K562 (cell line): ENCODE data around the gene FOSL1. TPM values are rescaled to one million over a fixed set of nuclear protein-coding genes. Genes with fewer than 3 reads are reported as not detected.

Experiments used
- BRD4 ChIP-seq: fragments of 200-600 bp; sonication (generic); IDR thresholded peaks from 2 replicates; pipeline ENCODE4 v1.6.1; 2017; ENCODE audit warnings: inconsistent platforms
- CBX2 ChIP-seq: fragments of 200-600 bp; sonication (generic); IDR thresholded peaks from one replicate; pipeline ENCODE4 v1.6.1; 2012; ENCODE audit warnings: mild to moderate bottlenecking, low read length, inconsistent platforms; ENCODE audit not compliant: insufficient read depth, poor library complexity, severe bottlenecking
- CEBPG ChIP-seq, 3 experiments: fragments of 200-800 bp in 1 of 3; sonication (Bioruptor generic) in 1 of 3; sonication (generic) in 1 of 3; formaldehyde crosslinking in 1 of 3; IDR thresholded peaks in 2 of 3; conservative IDR thresholded peaks in 1 of 3; 2 replicates each; pipeline versions ENCODE4 v1.6.1 to v1.8.0; 2016 to 2022; ENCODE audit warnings: missing compliant biosample characterization in 2 of 3, missing genetic modification characterization in 2 of 3, mild to moderate bottlenecking in 1 of 3, missing genetic modification reagents in 1 of 3
- CREBBP ChIP-seq: IDR thresholded peaks from one replicate; pipeline ENCODE4 v1.6.1; 2012; ENCODE audit warnings: low read depth, mild to moderate bottlenecking, control low read depth, inconsistent platforms, low read length
- DEAF1 ChIP-seq: fragments of 450-650 bp; formaldehyde crosslinking; IDR thresholded peaks from 2 replicates; pipeline ENCODE4 v1.4.0; 2020; ENCODE audit warnings: mild to moderate bottlenecking, moderate library complexity
- HBP1 ChIP-seq: fragments of 450-650 bp; formaldehyde crosslinking; IDR thresholded peaks from 2 replicates; pipeline ENCODE4 v1.4.0; 2022; ENCODE audit warnings: missing genetic modification characterization
- JUN ChIP-seq, 2 experiments: sonication (generic) in 1 of 2; formaldehyde crosslinking in 1 of 2; IDR thresholded peaks; 2 replicates each; pipeline versions ENCODE4 v1.6.1 to v1.8.0; 2012 to 2022; ENCODE audit warnings: borderline replicate concordance in 2 of 2, mild to moderate bottlenecking in 2 of 2, improper control_type of control experiment in 1 of 2, low read depth in 1 of 2, low read length in 1 of 2, missing genetic modification reagents in 1 of 2
- MNT ChIP-seq, 2 experiments: fragments of 450-650 bp; conservative IDR thresholded peaks; 2 replicates each; pipeline ENCODE4 v1.6.1; 2017; ENCODE audit warnings: mild to moderate bottlenecking in 2 of 2, moderate library complexity in 2 of 2
- NELFE ChIP-seq: IDR thresholded peaks from 2 replicates; pipeline ENCODE4 v1.6.1; 2011; ENCODE audit warnings: mild to moderate bottlenecking; ENCODE audit not compliant: insufficient read depth, insufficient read length
- NR0B1 ChIP-seq: fragments of 450-650 bp; IDR thresholded peaks from one replicate; pipeline ENCODE4 v1.6.1; 2018; ENCODE audit warnings: mild to moderate bottlenecking, moderate library complexity; ENCODE audit not compliant: partially characterized antibody
- OTX1 ChIP-seq: fragments of 450-650 bp; formaldehyde crosslinking; IDR thresholded peaks from 2 replicates; pipeline ENCODE4 v1.4.0; 2022; ENCODE audit warnings: mild to moderate bottlenecking
- RBM34 ChIP-seq: fragments of 200-400 bp; formaldehyde crosslinking; IDR thresholded peaks from 2 replicates; pipeline ENCODE4 v1.6.1; 2018; ENCODE audit warnings: low read length, borderline replicate concordance; ENCODE audit not compliant: insufficient read depth
- SMAD2 ChIP-seq: fragments of 150-350 bp; IDR thresholded peaks from 2 replicates; pipeline ENCODE4 v1.6.1; 2014; ENCODE audit warnings: low read depth, mild to moderate bottlenecking, low read length
- THRB ChIP-seq: fragments of 450-650 bp; formaldehyde crosslinking; conservative IDR thresholded peaks from 2 replicates; pipeline ENCODE4 v1.4.0; 2022; ENCODE audit warnings: mild to moderate bottlenecking, missing genetic modification characterization
- ZNF175 ChIP-seq: fragments of 200-800 bp; sonication (Bioruptor generic); IDR thresholded peaks from 2 replicates; pipeline ENCODE4 v1.6.1; 2016; ENCODE audit warnings: low read depth, mild to moderate bottlenecking, missing genetic modification characterization, missing compliant biosample characterization
- ZNF316 ChIP-seq: fragments of 450-650 bp; IDR thresholded peaks from 2 replicates; pipeline ENCODE4 v1.6.1; 2016
- ZNF79 ChIP-seq: fragments of 250-450 bp; sonication (Bioruptor Pico); IDR thresholded peaks from 2 replicates; pipeline ENCODE4 v1.4.0; 2020; ENCODE audit warnings: low read depth, mild to moderate bottlenecking, moderate library complexity
- polyA plus RNA-seq, 8 experiments: library from polyadenylated mRNA; depleted of rRNA in 4 of 8; stranded (reverse) in 5 of 8; unstranded in 3 of 8; fragments of >200 nt; fragmentation: Nextera tagmentation in 2 of 8; fragmentation: Illumina TruSeq in 1 of 8; extraction: Ambion mirVana in 2 of 8; extraction: Trizol in 1 of 8; gene quantifications; 2 replicates each; pipeline versions ENCODE4 v1.2.1 to v1.2.3, GENCODE V29; 2011 to 2014; ENCODE audit warnings: inconsistent platforms in 1 of 8, missing spikeins in 1 of 8
- total RNA-seq, 7 experiments: library from RNA; depleted of rRNA in 6 of 7; stranded (reverse); fragments of >200 nt in 6 of 7; fragmentation: Illumina TruSeq in 2 of 7; extraction: Trizol in 2 of 7; gene quantifications; 2 replicates each; pipeline versions ENCODE4 v1.2.1 to v1.2.3, GENCODE V29; 2011 to 2021; ENCODE audit warnings: low replicate concordance in 1 of 7

FOSL1 gene
- total and polyA plus RNA-seq, 9 of the 15 experiments (the other 6 are each of a cell fraction or from before 2014, with no cell fraction given): 3.5 to 39.6 (median 10.0) TPM

GRCh38 chr11:65856689-65857499, 43.3 kb downstream of the FOSL1 start (continued):
- peak; percentile 40; the same call in 1 of the 2 replicates for TF ChIP-seq CEBPG (CRISPR knock-in tag; IDR thresholded peaks at IDR 0.05)
- TF ChIP-seq CEBPG (tag; conservative IDR thresholded peaks at IDR 0.05 in 1 of 2, IDR thresholded peaks at IDR 0.05 in 1 of 2): no peak
- TF ChIP-seq CREBBP: no peak
- TF ChIP-seq CBX2: no peak
- TF ChIP-seq BRD4: no peak
- TF ChIP-seq NR0B1: no peak
- no peak for TF ChIP-seq ZNF316
- no peak for TF ChIP-seq RBM34
- TF ChIP-seq OTX1 (CRISPR knock-in tag): no peak
- no peak for TF ChIP-seq NELFE
- TF ChIP-seq JUN (IDR thresholded peaks at IDR 0.05; ENCODE audit: borderline replicate concordance, low read depth, low read length): no peak; the same call in 1 of the 2 replicates
- 0 out of 2 replicates have a peak, but pooled peaks have one; percentile 45 for TF ChIP-seq JUN (CRISPR knock-in tag; IDR thresholded peaks at IDR 0.05; ENCODE audit: borderline replicate concordance)
- no peak for TF ChIP-seq DEAF1
- TF ChIP-seq HBP1 (CRISPR knock-in tag): no peak; the same call in 1 of the 2 replicates
- TF ChIP-seq SMAD2: no peak
- TF ChIP-seq ZNF175: no peak
- TF ChIP-seq ZNF79 (CRISPR knock-in tag): no peak
- peak; percentile 86 for TF ChIP-seq THRB (CRISPR knock-in tag)
- TF ChIP-seq MNT (conservative IDR thresholded peaks at IDR 0.05): peak; percentile 98 to 99
